Stimulated activated CD8-positive, alpha-beta memory T cell treated with anti-CD3 and anti-CD28 coated beads, Interleukin-15, amount 100 ng/mL, for 4 hours (primary cell): ENCODE measurements around the gene DENND2A.
"Not testable (repeated sequence)": the region's sequence is repeated elsewhere in the genome, so short reads cannot be mapped to it uniquely, and the experiment has no call there.

Experiments used
- DNase-seq, 2 donors: peaks; one replicate each; pipeline ENCODE4 v3.0.0-alpha.2; 2020; ENCODE audit warnings: low read depth in 2 of 2

DENND2A gene

GRCh38 chr7:140673063-140673773 lies 32.6 kb upstream of the DENND2A start:
- peak; percentile 21 to 33 for DNase-seq

- peak; percentile 16 to 50 for DNase-seq
Observed at GRCh38 chr7:140672382-140673062, 31.9 kb upstream of the DENND2A start, which contains the start of gene ADCK2. Gene ADCK2, plus strand, starts transcription at chr7:140672945. Its CDS starts 386 bp downstream, at chr7:140673331.

GRCh38 chr7:140671966-140672365 lies 31.4 kb upstream of the DENND2A start:
- no peak for DNase-seq

DNA sequence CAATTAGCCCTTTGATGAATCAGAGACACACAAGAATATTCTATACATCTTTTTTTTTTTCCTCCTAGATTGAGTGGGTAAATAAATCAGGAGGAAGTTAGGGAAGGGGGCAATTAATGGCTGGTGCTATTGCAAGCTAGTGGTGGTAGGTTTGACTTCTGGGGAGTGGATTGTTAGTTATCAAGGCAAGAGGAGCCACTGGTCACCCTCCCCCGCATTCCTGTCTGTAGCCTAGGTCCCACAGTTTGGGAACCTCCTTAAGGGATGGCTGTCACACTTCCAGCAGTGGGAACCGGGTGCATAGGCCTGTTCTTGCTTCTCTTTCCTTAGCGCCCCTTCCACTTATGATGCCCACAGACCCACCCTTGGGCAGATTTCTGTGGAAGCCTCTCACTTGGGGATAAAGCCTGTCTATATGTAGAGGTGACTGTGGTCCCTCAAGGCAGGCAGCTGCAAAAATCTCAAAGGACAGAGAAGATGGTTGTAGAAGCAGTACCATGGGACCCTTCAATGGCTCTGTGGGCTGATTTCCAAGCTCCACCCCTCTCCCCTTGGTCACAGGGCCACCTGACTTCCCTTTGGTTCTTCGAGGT lies 29.8 kb upstream of the DENND2A start:
- DNase-seq = no peak

GRCh38 chr7:140669862-140670261 lies 29.2 kb upstream of the DENND2A start:
- DNase-seq = not testable (repeated sequence)

DNA sequence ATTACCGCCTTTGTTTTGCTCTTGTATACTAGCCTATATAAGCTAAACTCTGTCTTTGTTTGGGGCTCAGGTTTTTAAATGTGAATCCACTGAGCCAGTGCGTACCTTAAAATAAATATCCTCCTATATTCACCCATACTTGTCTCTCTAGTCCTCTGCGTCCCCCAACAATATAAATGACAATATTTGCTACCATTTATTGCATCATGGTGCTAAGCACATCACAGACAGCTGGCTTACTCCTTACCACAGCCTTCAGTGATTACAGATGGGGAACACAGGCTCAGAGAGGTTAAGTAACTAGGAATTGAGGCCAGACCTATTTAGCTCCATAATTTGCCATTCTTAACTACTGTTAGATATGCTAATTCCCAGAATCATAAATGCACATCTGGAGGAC lies 28.7 kb upstream of the DENND2A start:
- DNase-seq = no peak

- DNase-seq = no peak
Observed at GRCh38 chr7:140668641-140669040, 28.0 kb upstream of the DENND2A start.

- no peak for DNase-seq
Observed at GRCh38 chr7:140667476-140667875, 26.9 kb upstream of the DENND2A start.

- not testable (repeated sequence) for DNase-seq
Observed at GRCh38 chr7:140662938-140663337, 22.3 kb upstream of the DENND2A start.

DNA sequence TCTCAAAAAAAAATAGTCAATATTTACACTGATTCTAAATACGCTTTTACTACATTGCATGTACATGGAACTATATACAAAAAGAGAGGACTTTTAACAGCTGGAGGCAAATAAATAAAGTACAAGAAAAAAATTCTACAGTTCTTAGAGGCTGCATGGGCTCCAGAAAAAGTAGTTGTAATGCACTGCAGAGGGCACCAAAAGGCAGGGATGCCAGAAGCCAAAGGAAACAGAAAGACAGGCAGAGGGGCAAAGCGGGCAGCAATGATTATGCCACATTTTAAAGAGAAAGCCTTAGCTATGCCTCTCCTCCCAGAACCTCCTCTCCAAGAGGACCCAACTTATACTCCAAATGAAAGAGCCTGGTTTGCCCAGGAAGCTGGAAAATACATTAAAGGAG lies 20.5 kb upstream of the DENND2A start:
- no peak for DNase-seq

GRCh38 chr7:140659856-140660255 lies 19.2 kb upstream of the DENND2A start:
- DNase-seq = no peak

DNA sequence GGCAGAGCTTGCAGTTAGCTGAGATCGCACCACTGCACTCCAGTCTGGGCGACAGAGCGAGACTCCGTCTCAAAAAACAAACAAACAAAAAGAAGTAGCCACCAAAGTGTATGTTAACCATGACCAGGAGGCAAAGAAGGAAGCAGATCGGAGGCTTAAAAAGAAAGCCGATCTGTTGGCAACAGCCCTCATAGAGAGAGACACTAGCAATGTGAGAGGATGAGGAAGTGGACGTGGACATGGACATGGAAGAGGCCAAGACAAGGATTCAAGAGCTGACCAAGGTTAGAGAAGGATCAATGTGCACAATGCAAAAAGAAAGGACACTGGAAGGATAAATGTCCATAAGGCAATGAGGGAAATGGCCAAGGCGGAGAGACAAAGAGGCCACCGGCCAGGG lies 17.3 kb upstream of the DENND2A start:
- no peak for DNase-seq

- DNase-seq = no peak
Observed at GRCh38 chr7:140656548-140657515, 16.2 kb upstream of the DENND2A start.

- no peak for DNase-seq
Observed at GRCh38 chr7:140655511-140656408, 15.1 kb upstream of the DENND2A start.

DNA sequence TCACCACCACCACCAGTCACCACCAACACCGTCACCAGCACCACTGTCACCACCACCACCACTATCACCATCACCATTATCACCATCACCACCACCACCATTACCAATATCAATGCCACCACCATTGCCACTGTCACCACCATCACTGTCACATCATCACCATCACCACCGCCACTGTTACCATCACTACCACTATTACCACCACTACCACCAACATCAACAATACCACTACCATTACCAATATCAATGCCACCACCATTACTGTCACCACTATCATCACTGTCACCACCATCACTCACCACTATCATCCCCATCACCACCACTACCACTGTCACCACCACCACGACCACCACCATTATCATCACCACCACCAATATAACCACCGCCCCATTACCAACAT lies 14.0 kb upstream of the DENND2A start:
- DNase-seq = no peak

- no peak for DNase-seq
Observed at GRCh38 chr7:140654109-140654387, 13.4 kb upstream of the DENND2A start.

GRCh38 chr7:140653319-140654108 lies 12.9 kb upstream of the DENND2A start:
- no peak for DNase-seq

DNA sequence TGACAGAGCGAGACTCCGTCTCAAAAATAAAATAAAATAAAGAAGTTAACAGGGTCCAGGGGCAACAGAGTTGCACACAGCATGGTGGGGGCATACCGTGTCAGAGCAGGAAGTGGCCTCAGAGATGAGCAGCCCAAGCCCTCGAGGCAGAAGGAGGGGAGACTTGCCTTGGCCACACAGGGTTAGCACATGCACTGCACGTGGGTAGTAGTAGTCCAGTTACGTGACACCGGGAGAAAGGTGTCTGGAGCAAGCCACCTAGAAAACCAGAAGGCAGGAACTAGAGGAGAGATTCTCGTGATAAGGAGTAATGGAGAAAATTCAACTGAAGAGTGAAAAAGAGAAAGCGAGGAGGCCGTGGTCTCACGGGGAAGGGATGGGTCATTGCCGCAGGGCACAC lies 9.8 kb upstream of the DENND2A start:
- DNase-seq = no peak

GRCh38 chr7:140649556-140650205 lies 9.1 kb upstream of the DENND2A start:
- no peak for DNase-seq
